ENCODE results near the gene PHRF1. TPM values are rescaled to one million over a fixed set of nuclear protein-coding genes. Genes with fewer than 3 reads are reported as not detected.
A peak's percentile ranks its signal among the peaks of the same experiment; 100 is the strongest.

Gene PHRF1
- total and polyA plus RNA-seq, 2 of the 4 experiments (the other 2 are of a cell fraction): 10.9 to 17.5 TPM

DNA sequence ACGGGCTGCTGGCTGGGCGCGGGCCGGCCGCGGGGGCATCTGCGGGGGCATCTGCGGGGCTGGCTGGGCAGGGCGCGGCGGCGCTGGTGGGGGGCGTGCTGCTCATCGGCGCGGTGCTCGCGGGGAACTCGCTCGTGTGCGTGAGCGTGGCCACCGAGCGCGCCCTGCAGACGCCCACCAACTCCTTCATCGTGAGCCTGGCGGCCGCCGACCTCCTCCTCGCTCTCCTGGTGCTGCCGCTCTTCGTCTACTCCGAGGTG is 61.0 kb downstream of the PHRF1 start:
- H3K23ac ChIP-seq (ENCODE audit: low read depth, low read length): no peak overlapping the region
- H4K91ac ChIP-seq (ENCODE audit: insufficient read depth, low read depth, low read length): no peak overlapping the region
- DNase-seq: no peak
- ChIA-PET CTCF (no interaction called here), POLR2A (ENCODE audit: unreplicated experiment) (no interaction called here)
- H3K9ac ChIP-seq (ENCODE audit: low read depth, low read length): no peak overlapping the region
- no peaks in the 10 kb centered on the region for H3K79me1 ChIP-seq (ENCODE audit: low read depth in 1 of 2, low read length in 2 of 2)
- H3K4me1 ChIP-seq (ENCODE audit: control insufficient read depth, insufficient read depth, low read length): peaks cover 10% of the 10 kb centered on the region; the same call in 1 of the 2 replicates
- no peak overlapping the region for H3K4ac ChIP-seq (ENCODE audit: low read depth, low read length)
- no peak overlapping the region for H2BK20ac ChIP-seq (ENCODE audit: low read depth, low read length)
- no peaks in the 10 kb centered on the region for H3K9me3 ChIP-seq (ENCODE audit: control insufficient read depth, insufficient read depth, low read length)
- H3K56ac ChIP-seq (ENCODE audit: extremely low read depth, insufficient read depth, low read length): no peak overlapping the region
- H4K8ac ChIP-seq (ENCODE audit: low read depth in 2 of 2, low read length in 2 of 2): no peak overlapping the region
- peaks cover 9% of the 10 kb centered on the region for H3K36me3 ChIP-seq (ENCODE audit: control insufficient read depth, insufficient read depth, low read length)
- H2BK120ac ChIP-seq (ENCODE audit: low read depth, low read length): no peak overlapping the region
- in situ Hi-C loops (cut with MboI; ENCODE audit: low sequenced_read_pairs) (no loop called here), intact Hi-C loops (cut with micrococcal nuclease) (no loop called here), dilution Hi-C loops (cut with HindIII; ENCODE audit: low sequenced_read_pairs, unreplicated experiment) (no loop called here)
- peaks cover 16% of the 10 kb centered on the region; the same call in 1 of the 2 replicates for H3K27me3 ChIP-seq (ENCODE audit: control insufficient read depth, insufficient read depth, low read length)
- H2BK15ac ChIP-seq (ENCODE audit: low read depth, low read length): no peak overlapping the region
- H4K20me1 ChIP-seq (ENCODE audit: insufficient read depth, low read length): peaks cover 44% of the 10 kb centered on the region
- peak; percentile 4 for ATAC-seq (ENCODE audit: low read depth)
- 8% methylated on average over 22 of the region's 34 CpGs; no CpG with 5 or more reads in 1 of the 2 experiments for WGBS, 2 experiments (ENCODE audit: extremely low coverage in 2 of 2, insufficient read length in 1 of 2)
- H3K18ac ChIP-seq (ENCODE audit: low read depth, low read length): no peak overlapping the region
- H2AFZ ChIP-seq (replicated peaks; ENCODE audit: low read length, poor library complexity): peak overlapping the region; percentile 67
- BruUV-seq (replicated peaks): no TSS peak
- H3K4me2 ChIP-seq (ENCODE audit: low read depth, low read length): peak overlapping the region; percentile 59; the same call in 1 of the 2 replicates
- no peak overlapping the region for H4K5ac ChIP-seq (ENCODE audit: low read depth, low read length)
- H3K9me1 ChIP-seq (ENCODE audit: insufficient read depth, low read length): no peaks in the 10 kb centered on the region
- H3K14ac ChIP-seq (replicated peaks; ENCODE audit: low read depth, low read length): no peak overlapping the region
- peak overlapping the region; percentile 23; the same call in 1 of the 2 replicates for H3K4me3 ChIP-seq (ENCODE audit: insufficient read depth, low read depth, low read length)
- no peak overlapping the region for H2AK9ac ChIP-seq (replicated peaks; ENCODE audit: low read depth, low read length, poor library complexity)
- TF ChIP-seq, protein P1, sequence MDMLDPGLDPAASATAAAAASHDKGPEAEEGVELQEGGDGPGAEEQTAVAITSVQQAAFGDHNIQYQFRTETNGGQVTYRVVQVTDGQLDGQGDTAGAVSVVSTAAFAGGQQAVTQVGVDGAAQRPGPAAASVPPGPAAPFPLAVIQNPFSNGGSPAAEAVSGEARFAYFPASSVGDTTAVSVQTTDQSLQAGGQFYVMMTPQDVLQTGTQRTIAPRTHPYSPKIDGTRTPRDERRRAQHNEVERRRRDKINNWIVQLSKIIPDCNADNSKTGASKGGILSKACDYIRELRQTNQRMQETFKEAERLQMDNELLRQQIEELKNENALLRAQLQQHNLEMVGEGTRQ (IDR thresholded peaks at IDR 0.05; ENCODE audit: low read depth, low read length): no peak
- TF ChIP-seq POLR2A (IDR thresholded peaks at IDR 0.05; ENCODE audit: low read depth, low read length) (no peak), BHLHE40 (IDR thresholded peaks at IDR 0.05; ENCODE audit: low read depth, low read length) (no peak), CEBPB (IDR thresholded peaks at IDR 0.05; ENCODE audit: low read depth, low read length) (no peak), RCOR1 (IDR thresholded peaks at IDR 0.05; ENCODE audit: insufficient replicate concordance, low read length) (no peak), ELK1 (IDR thresholded peaks at IDR 0.05; ENCODE audit: borderline replicate concordance, low read depth, low read length) (no peak), CHD1 (IDR thresholded peaks at IDR 0.05; ENCODE audit: low read depth, low read length) (no peak), FOS (IDR thresholded peaks at IDR 0.05; ENCODE audit: low read depth, low read length) (no peak), RFX5 (IDR thresholded peaks at IDR 0.05; ENCODE audit: low read depth, low read length) (no peak), NFE2L2 (IDR thresholded peaks at IDR 0.05; ENCODE audit: low read depth, low read length) (no peak), SMC3 (IDR thresholded peaks at IDR 0.05; ENCODE audit: low read depth, low read length) (no peak)
- no peak overlapping the region for H3K27ac ChIP-seq (ENCODE audit: insufficient read depth, low read length)
- H2BK5ac ChIP-seq (ENCODE audit: low read depth, low read length, poor library complexity, severe bottlenecking): no peak overlapping the region
- no peak overlapping the region for H2AK5ac ChIP-seq (ENCODE audit: low read depth, low read length)

Measured in IMR-90 (cell line).